ENCODE measurements around the gene PTPRD.

Gene PTPRD

GRCh38 chr9:8280811-8281210 is 2332.0 kb downstream of the PTPRD start:
- TF ChIP-seq CTCF (IDR thresholded peaks at IDR 0.05; ENCODE audit: insufficient read depth, low read length, missing control alignments) = no peak
- POLR2A ChIA-PET = no interaction called here
- CTCF ChIA-PET = no interaction called here
- no peak for DNase-seq (ENCODE audit: low read depth, low spot score)
- no peak overlapping the region for H3K4me3 ChIP-seq (ENCODE audit: low read depth, low read length)

GRCh38 chr9:8278048-8278447 is 2334.8 kb downstream of the PTPRD start:
- no peak overlapping the region for H3K4me3 ChIP-seq (ENCODE audit: low read depth, low read length)
- DNase-seq (ENCODE audit: low read depth, low spot score) = no peak
- POLR2A ChIA-PET = no interaction called here
- CTCF ChIA-PET = no interaction called here
- TF ChIP-seq CTCF (IDR thresholded peaks at IDR 0.05; ENCODE audit: insufficient read depth, low read length, missing control alignments) = no peak

GRCh38 chr9:8270235-8270634 is 2342.6 kb downstream of the PTPRD start:
- CTCF ChIA-PET = no interaction called here
- H3K4me3 ChIP-seq (ENCODE audit: low read depth, low read length) = no peak overlapping the region
- POLR2A ChIA-PET = no interaction called here
- no peak for DNase-seq (ENCODE audit: low read depth, low spot score)
- no peak for TF ChIP-seq CTCF (IDR thresholded peaks at IDR 0.05; ENCODE audit: insufficient read depth, low read length, missing control alignments)

GRCh38 chr9:8268881-8269280 is 2343.9 kb downstream of the PTPRD start:
- no peak for TF ChIP-seq CTCF (IDR thresholded peaks at IDR 0.05; ENCODE audit: insufficient read depth, low read length, missing control alignments)
- no peak overlapping the region for H3K4me3 ChIP-seq (ENCODE audit: low read depth, low read length)
- no peak for DNase-seq (ENCODE audit: low read depth, low spot score)
- ChIA-PET POLR2A (no interaction called here), CTCF (no interaction called here)

GRCh38 chr9:8268216-8268878 is 2344.5 kb downstream of the PTPRD start:
- no peak for DNase-seq (ENCODE audit: low read depth, low spot score)
- POLR2A ChIA-PET = no interaction called here
- no peak for TF ChIP-seq CTCF (IDR thresholded peaks at IDR 0.05; ENCODE audit: insufficient read depth, low read length, missing control alignments)
- H3K4me3 ChIP-seq (ENCODE audit: low read depth, low read length) = no peak overlapping the region
- CTCF ChIA-PET = no interaction called here

- CTCF ChIA-PET = no interaction called here
- POLR2A ChIA-PET = no interaction called here
Observed at GRCh38 chr9:8267636-8268035, 2345.2 kb downstream of the PTPRD start.

More at GRCh38 chr9:8267636-8268035, 2345.2 kb downstream of the PTPRD start:
- H3K4me3 ChIP-seq (ENCODE audit: low read depth, low read length) = no peak overlapping the region
- no peak for DNase-seq (ENCODE audit: low read depth, low spot score)
- TF ChIP-seq CTCF (IDR thresholded peaks at IDR 0.05; ENCODE audit: insufficient read depth, low read length, missing control alignments) = no peak

All from AG04449 (cell line).